ENCODE results near the gene ANTXR1.

ANTXR1 gene

DNA sequence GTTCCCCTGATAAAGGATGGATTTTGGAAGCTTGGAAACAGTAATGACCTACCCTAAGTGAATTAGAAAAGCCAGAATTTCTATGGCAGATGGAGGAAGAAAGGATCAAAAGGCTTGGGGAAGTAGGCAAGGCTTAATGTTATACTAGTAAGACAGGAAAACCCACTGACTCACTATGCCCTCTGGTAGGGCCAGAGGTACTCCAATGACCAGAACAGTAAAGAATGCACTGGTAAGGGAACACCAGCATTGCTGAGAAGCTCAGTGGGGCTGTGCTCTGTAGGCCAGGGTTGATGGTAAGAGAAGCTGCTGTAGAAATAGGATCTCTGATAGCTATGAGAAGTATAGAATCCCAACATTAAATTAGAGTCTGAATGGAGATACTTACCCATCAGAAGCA is 247.7 kb downstream of the ANTXR1 start:
- TF ChIP-seq CSDC2 (CRISPR knock-in tag; IDR thresholded peaks at IDR 0.05) (no peak), OSR1 (CRISPR knock-in tag; IDR thresholded peaks at IDR 0.05) (no peak), ARNTL (CRISPR knock-in tag; IDR thresholded peaks at IDR 0.05; ENCODE audit: borderline replicate concordance, low read depth) (no peak), ZFP30 (CRISPR knock-in tag; IDR thresholded peaks at IDR 0.05) (no peak), ISL1 (CRISPR knock-in tag; IDR thresholded peaks at IDR 0.05) (no peak), SNAI2 (CRISPR knock-in tag; IDR thresholded peaks at IDR 0.05) (no peak), RARB (CRISPR knock-in tag; IDR thresholded peaks at IDR 0.05) (no peak), TOX (CRISPR knock-in tag; IDR thresholded peaks at IDR 0.05; ENCODE audit: borderline replicate concordance) (no peak), ZNF565 (CRISPR knock-in tag; conservative IDR thresholded peaks at IDR 0.05; ENCODE audit: low read depth) (no peak), ZFP3 (CRISPR knock-in tag; IDR thresholded peaks at IDR 0.05) (no peak), PPARA (CRISPR knock-in tag; IDR thresholded peaks at IDR 0.05; ENCODE audit: borderline replicate concordance) (no peak), BACH2 (CRISPR knock-in tag; IDR thresholded peaks at IDR 0.05; ENCODE audit: borderline replicate concordance) (no peak), ZNF8 (CRISPR knock-in tag; IDR thresholded peaks at IDR 0.05) (no peak), ZC3H10 (CRISPR knock-in tag; IDR thresholded peaks at IDR 0.05) (no peak), TCF4 (CRISPR knock-in tag; IDR thresholded peaks at IDR 0.05; ENCODE audit: borderline replicate concordance) (no peak), ESRRG (CRISPR knock-in tag; IDR thresholded peaks at IDR 0.05) (no peak)
- TF ChIP-seq, protein P1, sequence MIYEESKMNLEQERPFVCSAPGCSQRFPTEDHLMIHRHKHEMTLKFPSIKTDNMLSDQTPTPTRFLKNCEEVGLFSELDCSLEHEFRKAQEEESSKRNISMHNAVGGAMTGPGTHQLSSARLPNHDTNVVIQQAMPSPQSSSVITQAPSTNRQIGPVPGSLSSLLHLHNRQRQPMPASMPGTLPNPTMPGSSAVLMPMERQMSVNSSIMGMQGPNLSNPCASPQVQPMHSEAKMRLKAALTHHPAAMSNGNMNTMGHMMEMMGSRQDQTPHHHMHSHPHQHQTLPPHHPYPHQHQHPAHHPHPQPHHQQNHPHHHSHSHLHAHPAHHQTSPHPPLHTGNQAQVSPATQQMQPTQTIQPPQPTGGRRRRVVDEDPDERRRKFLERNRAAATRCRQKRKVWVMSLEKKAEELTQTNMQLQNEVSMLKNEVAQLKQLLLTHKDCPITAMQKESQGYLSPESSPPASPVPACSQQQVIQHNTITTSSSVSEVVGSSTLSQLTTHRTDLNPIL (CRISPR knock-in tag; IDR thresholded peaks at IDR 0.05; ENCODE audit: low read depth): no peak
- TF ChIP-seq, protein P2, sequence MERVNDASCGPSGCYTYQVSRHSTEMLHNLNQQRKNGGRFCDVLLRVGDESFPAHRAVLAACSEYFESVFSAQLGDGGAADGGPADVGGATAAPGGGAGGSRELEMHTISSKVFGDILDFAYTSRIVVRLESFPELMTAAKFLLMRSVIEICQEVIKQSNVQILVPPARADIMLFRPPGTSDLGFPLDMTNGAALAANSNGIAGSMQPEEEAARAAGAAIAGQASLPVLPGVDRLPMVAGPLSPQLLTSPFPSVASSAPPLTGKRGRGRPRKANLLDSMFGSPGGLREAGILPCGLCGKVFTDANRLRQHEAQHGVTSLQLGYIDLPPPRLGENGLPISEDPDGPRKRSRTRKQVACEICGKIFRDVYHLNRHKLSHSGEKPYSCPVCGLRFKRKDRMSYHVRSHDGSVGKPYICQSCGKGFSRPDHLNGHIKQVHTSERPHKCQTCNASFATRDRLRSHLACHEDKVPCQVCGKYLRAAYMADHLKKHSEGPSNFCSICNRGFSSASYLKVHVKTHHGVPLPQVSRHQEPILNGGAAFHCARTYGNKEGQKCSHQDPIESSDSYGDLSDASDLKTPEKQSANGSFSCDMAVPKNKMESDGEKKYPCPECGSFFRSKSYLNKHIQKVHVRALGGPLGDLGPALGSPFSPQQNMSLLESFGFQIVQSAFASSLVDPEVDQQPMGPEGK (CRISPR knock-in tag; IDR thresholded peaks at IDR 0.05; ENCODE audit: borderline replicate concordance): no peak
- TF ChIP-seq, protein P3, sequence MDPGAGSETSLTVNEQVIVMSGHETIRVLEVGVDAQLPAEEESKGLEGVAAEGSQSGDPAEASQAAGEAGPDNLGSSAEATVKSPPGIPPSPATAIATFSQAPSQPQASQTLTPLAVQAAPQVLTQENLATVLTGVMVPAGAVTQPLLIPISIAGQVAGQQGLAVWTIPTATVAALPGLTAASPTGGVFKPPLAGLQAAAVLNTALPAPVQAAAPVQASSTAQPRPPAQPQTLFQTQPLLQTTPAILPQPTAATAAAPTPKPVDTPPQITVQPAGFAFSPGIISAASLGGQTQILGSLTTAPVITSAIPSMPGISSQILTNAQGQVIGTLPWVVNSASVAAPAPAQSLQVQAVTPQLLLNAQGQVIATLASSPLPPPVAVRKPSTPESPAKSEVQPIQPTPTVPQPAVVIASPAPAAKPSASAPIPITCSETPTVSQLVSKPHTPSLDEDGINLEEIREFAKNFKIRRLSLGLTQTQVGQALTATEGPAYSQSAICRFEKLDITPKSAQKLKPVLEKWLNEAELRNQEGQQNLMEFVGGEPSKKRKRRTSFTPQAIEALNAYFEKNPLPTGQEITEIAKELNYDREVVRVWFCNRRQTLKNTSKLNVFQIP (CRISPR knock-in tag; IDR thresholded peaks at IDR 0.05; ENCODE audit: borderline replicate concordance, low read depth): no peak
- ATAC-seq: no peak

DNA sequence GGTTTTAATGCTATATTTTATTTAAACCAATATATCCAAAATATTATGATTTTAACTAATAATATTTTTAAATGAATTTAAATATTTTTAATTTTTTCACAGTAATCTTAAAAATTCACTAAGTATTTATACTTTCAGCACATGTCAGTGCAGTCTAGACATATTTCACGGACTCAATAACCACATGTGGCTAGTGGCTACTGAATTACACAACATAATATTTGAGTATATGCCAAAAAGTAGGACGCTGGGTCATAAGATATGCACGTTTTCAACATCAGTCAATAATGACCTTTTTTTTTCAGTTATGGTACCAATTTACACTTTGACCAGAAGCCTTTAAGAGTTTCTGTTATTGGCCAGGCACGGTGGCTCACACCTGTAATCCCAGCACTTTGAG is 256.4 kb downstream of the ANTXR1 start:
- no peak for TF ChIP-seq TCF4 (CRISPR knock-in tag; IDR thresholded peaks at IDR 0.05; ENCODE audit: borderline replicate concordance)
- TF ChIP-seq ZNF565 (CRISPR knock-in tag; conservative IDR thresholded peaks at IDR 0.05; ENCODE audit: low read depth): no peak
- no peak for TF ChIP-seq PPARA (CRISPR knock-in tag; IDR thresholded peaks at IDR 0.05; ENCODE audit: borderline replicate concordance)
- no peak for TF ChIP-seq ZFP30 (CRISPR knock-in tag; IDR thresholded peaks at IDR 0.05)
- no peak for ATAC-seq

DNA sequence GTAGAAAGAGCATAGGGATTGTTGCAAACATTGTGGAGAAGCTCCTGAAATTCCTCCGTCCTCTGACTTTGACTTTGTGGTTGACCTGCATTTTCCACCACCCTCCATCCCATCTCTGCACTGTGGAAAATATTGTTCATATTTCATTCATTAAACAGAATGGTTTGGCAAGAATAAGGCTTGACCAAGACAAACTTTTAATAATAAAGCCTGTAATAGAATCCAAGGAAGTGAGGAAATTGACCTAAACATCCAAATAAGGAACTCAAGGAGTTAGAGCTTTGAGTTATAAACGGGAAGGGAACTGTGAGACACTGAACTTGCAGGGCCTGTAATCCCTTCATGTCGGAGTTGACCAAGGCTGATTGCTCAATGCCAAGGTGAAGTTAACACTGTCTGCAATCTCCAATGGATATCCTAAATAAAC is 258.9 kb downstream of the ANTXR1 start:
- TF ChIP-seq ZNF70 (CRISPR knock-in tag; IDR thresholded peaks at IDR 0.05) (no peak), OSR1 (CRISPR knock-in tag; IDR thresholded peaks at IDR 0.05) (no peak), PPARA (CRISPR knock-in tag; IDR thresholded peaks at IDR 0.05; ENCODE audit: borderline replicate concordance) (no peak), ZNF565 (CRISPR knock-in tag; conservative IDR thresholded peaks at IDR 0.05; ENCODE audit: low read depth) (no peak), ARNTL (CRISPR knock-in tag; IDR thresholded peaks at IDR 0.05; ENCODE audit: borderline replicate concordance, low read depth) (no peak), ZFP30 (CRISPR knock-in tag; IDR thresholded peaks at IDR 0.05) (no peak), CSDC2 (CRISPR knock-in tag; IDR thresholded peaks at IDR 0.05) (no peak), TCF4 (CRISPR knock-in tag; IDR thresholded peaks at IDR 0.05; ENCODE audit: borderline replicate concordance) (no peak), GLIS3 (CRISPR knock-in tag; IDR thresholded peaks at IDR 0.05) (no peak), ZNF8 (CRISPR knock-in tag; IDR thresholded peaks at IDR 0.05) (no peak), TOX (CRISPR knock-in tag; IDR thresholded peaks at IDR 0.05; ENCODE audit: borderline replicate concordance) (no peak)
- TF ChIP-seq, protein P2 (CRISPR knock-in tag; IDR thresholded peaks at IDR 0.05; ENCODE audit: borderline replicate concordance): no peak
- TF ChIP-seq, protein P4, sequence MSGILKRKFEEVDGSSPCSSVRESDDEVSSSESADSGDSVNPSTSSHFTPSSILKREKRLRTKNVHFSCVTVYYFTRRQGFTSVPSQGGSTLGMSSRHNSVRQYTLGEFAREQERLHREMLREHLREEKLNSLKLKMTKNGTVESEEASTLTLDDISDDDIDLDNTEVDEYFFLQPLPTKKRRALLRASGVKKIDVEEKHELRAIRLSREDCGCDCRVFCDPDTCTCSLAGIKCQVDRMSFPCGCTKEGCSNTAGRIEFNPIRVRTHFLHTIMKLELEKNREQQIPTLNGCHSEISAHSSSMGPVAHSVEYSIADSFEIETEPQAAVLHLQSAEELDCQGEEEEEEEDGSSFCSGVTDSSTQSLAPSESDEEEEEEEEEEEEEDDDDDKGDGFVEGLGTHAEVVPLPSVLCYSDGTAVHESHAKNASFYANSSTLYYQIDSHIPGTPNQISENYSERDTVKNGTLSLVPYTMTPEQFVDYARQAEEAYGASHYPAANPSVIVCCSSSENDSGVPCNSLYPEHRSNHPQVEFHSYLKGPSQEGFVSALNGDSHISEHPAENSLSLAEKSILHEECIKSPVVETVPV (CRISPR knock-in tag; IDR thresholded peaks at IDR 0.05): no peak
- TF ChIP-seq, protein P5, sequence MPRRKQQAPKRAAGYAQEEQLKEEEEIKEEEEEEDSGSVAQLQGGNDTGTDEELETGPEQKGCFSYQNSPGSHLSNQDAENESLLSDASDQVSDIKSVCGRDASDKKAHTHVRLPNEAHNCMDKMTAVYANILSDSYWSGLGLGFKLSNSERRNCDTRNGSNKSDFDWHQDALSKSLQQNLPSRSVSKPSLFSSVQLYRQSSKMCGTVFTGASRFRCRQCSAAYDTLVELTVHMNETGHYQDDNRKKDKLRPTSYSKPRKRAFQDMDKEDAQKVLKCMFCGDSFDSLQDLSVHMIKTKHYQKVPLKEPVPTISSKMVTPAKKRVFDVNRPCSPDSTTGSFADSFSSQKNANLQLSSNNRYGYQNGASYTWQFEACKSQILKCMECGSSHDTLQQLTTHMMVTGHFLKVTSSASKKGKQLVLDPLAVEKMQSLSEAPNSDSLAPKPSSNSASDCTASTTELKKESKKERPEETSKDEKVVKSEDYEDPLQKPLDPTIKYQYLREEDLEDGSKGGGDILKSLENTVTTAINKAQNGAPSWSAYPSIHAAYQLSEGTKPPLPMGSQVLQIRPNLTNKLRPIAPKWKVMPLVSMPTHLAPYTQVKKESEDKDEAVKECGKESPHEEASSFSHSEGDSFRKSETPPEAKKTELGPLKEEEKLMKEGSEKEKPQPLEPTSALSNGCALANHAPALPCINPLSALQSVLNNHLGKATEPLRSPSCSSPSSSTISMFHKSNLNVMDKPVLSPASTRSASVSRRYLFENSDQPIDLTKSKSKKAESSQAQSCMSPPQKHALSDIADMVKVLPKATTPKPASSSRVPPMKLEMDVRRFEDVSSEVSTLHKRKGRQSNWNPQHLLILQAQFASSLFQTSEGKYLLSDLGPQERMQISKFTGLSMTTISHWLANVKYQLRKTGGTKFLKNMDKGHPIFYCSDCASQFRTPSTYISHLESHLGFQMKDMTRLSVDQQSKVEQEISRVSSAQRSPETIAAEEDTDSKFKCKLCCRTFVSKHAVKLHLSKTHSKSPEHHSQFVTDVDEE (CRISPR knock-in tag; IDR thresholded peaks at IDR 0.05): no peak
- no peak for ATAC-seq
